Ureter (tissue), 1 donor: ENCODE results near the gene GCG. TPM values are rescaled to one million over a fixed set of nuclear protein-coding genes. Genes with fewer than 3 reads are reported as not detected.

ENCODE experiments used
- DNase-seq: peaks from one replicate; pipeline ENCODE4 v3.0.0-alpha.2; 2020; ENCODE audit warnings: low spot score
- total RNA-seq: library from RNA; stranded (reverse); gene quantifications from one replicate; pipeline ENCODE4 v1.2.4, GENCODE V29; 2023
- donor health status: DM: yes; HTN: yes; CAD: no.

GCG gene
- total RNA-seq, 1 donor from 2014 or later: not detected

DNA sequence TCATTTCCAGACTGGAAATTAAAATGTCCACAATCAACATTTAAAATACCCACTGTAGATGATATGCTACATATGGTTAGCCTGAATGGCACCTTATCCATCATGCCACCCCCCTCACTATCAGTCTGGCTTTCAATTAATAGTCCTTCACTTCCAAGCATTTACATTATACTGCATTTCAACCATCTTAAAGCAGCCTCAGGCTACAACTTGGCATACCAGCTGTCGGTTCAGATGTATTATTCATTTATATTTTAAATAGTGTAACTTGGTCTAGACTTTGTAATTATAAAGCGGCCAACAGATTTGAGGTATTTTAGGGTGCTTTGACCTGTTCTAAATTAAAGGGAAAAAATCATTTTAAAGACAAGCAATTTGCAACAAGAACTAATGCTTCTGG, 2.6 kb downstream of the GCG start:
- no peak for DNase-seq

DNA sequence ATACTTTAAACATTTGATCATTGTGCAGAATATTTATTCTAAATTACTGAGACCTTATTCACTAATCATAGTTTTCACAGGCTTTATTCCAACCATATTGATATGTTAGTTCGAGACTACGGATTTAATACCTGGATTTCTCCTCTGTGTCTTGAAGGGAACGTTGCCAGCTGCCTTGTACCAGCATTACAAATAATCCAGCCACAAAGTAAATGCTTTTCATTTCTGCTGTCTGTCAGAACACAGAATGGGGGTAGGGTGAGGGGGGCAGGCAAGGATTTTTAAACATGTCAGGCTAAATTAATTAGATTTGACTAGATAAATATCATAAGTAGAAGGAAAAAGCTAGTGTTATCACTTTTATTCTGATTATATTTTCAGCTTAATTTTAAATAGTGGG, 3.1 kb downstream of the GCG start:
- no peak for DNase-seq

DNA sequence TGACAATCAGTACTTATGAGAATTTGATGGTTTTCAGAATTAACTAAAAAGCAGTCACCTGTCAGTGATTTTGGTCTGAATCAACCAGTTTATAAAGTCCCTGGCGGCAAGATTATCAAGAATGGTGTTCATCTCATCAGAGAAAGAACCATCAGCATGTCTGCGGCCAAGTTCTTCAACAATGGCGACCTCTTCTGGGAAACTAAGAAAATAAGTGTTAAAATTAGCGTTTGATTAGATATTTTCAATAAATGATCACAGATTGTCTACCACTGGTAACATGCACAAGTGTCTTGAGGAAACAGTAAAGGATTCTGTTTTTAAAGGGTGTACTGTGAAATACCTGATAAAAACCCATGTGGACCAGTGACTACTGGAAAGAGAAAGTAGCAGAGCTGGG, 8.1 kb downstream of the GCG start:
- no peak for DNase-seq

GRCh38 chr2:162138310-162138709, 13.7 kb downstream of the GCG start:
- DNase-seq: no peak

DNA sequence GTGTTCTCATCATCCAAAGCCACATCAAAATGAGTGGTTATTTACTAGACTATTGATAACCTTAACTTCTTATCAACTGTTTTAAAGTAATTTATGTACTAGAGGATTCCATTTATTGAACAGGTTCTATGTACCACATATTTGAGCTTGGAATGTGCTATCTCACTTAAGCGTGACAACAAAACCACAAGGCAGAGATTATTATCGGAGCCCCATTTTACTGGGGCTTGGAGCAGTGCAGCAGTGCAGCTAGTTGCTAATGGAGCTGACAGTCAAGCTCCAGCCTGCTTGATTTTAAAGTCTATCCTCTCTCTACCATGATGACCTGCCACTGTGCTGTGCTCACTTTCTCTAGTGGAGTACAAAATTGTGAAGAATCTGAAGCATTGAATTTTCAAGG, 24.6 kb downstream of the GCG start:
- no peak for DNase-seq

DNA sequence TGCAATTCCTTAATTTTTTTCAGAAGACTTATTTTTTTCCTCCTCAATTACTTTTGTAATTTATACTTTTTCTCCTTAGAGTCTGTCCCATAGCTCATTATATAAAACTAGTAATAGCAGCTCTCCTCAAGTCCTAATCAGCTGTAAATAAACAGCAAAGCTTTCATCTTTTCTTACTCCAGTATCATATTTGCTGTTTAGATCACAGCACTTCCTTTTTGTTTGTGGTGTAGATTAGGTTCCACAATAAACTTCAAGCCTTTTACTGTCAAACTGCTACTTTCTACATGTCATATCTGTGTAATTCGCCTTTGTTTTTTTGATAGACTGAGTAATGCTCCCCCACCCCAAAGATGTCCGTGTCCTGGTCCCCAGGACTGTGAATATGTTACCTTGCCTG, 25.5 kb downstream of the GCG start:
- no peak for DNase-seq

DNA sequence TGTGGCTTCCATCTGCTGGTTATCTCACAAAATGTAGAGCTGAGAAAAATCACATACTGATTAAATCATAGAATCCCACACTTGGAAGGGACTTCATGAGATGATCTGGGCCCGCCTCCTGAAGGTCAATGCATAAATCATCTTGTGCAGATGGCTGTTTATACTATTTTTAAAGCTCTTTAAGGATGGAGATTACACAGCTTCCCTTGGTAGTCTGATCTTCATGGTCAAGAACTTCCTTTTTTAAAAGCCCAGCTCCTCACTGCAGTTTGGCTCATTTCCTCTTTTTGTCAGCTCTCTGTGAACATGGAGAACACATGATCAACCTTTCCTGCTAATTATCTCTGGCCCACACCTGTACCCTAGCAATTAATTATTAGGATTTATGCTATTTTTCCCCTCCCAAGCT, 25.9 kb downstream of the GCG start:
- DNase-seq: no peak

GRCh38 chr2:162125138-162125537, 26.9 kb downstream of the GCG start:
- no peak for DNase-seq

DNA sequence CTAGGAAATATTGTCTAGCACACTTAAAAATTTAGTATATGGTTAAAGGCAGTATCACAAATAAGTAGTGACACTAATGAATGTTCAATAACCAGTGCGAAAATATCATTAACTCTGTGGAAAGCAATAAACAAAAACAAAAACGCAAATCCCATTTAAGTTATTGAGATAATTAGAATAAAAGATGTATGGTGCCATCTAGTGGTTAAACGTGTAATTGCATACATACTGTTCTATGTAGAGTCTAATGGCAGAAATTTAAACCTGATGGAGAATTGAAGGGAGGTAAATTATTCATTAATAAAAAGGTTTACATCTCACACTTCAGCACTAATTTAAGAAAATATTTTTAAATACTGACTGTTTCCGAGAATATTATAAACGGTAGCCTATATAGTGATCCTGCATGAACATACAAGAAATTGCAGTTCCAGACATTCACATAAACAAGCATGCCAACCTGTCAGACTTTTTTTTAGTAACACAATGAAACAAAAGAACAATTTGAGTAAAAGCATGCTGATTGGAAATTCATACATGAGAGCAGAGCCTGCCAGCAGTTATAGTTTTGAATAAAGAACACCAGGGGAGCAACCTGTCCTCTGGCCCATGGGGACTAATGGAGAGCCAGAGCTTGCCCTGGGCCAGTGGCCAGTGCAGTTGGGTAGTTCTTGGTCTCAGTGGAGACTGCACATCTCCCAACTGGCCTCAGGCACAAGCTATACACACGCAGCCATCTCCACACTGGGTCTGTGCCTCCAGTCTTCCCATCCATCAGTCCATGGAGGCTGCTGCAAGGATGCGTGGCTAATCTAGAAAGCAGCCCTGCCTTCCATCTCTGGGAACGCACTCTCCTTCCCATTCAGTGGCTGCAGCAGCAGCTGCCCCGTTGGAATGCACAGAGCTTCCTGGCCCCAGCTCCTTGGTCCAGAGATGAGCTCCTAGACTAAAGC, 28.0 kb downstream of the GCG start:
- DNase-seq: no peak

GRCh38 chr2:162118166-162119031, 33.6 kb downstream of the GCG start:
- no peak for DNase-seq

GRCh38 chr2:162116352-162116751, 35.7 kb downstream of the GCG start:
- DNase-seq: no peak

GRCh38 chr2:162115076-162115475, 37.0 kb downstream of the GCG start:
- no peak for DNase-seq

- DNase-seq: no peak
Measured at GRCh38 chr2:162114271-162114670, 37.8 kb downstream of the GCG start.

DNA sequence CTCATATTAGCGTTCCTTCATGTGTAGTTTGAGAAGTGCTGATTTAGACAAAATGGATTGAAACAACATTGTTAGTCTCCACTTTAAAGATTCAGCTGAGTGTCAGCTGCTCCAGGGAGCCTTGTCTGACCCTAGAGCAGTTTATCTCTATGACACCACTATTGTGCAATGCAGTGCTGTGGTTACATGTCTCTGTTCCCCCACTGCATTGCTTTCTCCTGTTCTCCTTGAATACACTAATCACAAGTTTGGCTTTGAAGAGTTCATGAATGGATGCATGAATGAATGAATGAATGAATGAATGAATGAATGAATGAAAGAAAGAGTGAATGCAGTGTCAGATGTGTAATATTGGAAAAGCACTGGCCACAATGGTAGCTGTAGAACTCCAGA, 38.3 kb downstream of the GCG start:
- no peak for DNase-seq

GRCh38 chr2:162113088-162113775, 38.8 kb downstream of the GCG start:
- no peak for DNase-seq

GRCh38 chr2:162111958-162112850, 39.8 kb downstream of the GCG start:
- DNase-seq: no peak

- DNase-seq: no peak
Measured at GRCh38 chr2:162107361-162107901, 44.6 kb downstream of the GCG start.

DNA sequence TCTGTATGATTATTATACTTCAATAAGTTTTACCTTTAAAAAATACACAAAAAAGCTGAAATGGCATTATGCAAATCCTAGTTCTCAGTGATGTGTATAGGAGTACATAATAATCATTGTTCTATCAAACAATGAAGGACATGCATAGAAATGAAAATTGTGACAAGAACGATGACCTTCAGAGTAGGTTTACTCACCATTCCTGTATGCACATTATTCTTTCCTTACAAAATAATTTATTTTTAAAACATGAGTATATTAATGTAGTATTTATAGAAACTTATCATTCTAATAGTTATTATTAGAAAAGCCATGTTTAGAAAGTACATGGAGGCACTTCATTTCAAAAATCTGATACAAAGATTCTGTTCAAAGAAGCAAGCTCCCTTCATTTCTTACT, 45.3 kb downstream of the GCG start:
- no peak for DNase-seq

- DNase-seq: no peak
Measured at GRCh38 chr2:162106146-162106551, 45.9 kb downstream of the GCG start.

GRCh38 chr2:162103443-162104009, 48.5 kb downstream of the GCG start:
- DNase-seq: no peak
